ENCODE measurements around the gene TACC3.

DNA sequence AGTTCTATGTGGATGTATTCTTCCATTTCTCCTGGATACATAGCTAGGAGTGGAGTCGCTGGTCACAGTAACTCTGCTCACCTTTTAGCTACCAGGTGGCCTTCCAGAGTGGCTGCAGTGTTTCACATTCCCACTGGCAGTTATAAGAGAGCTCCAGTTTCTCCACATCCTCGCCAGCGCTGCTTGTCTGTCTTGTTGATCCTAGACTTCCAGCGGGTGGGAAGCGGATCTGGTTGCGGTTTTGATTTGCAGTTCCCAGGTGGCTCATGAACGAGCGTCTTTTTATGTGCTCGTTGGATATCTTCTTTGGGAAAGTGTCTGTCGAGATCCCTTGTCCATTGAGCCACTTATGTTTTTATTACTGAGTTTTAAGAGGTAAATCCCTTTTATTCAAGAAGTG lies 11.6 kb downstream of the TACC3 start:
- TF ChIP-seq, protein P1, sequence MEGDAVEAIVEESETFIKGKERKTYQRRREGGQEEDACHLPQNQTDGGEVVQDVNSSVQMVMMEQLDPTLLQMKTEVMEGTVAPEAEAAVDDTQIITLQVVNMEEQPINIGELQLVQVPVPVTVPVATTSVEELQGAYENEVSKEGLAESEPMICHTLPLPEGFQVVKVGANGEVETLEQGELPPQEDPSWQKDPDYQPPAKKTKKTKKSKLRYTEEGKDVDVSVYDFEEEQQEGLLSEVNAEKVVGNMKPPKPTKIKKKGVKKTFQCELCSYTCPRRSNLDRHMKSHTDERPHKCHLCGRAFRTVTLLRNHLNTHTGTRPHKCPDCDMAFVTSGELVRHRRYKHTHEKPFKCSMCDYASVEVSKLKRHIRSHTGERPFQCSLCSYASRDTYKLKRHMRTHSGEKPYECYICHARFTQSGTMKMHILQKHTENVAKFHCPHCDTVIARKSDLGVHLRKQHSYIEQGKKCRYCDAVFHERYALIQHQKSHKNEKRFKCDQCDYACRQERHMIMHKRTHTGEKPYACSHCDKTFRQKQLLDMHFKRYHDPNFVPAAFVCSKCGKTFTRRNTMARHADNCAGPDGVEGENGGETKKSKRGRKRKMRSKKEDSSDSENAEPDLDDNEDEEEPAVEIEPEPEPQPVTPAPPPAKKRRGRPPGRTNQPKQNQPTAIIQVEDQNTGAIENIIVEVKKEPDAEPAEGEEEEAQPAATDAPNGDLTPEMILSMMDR (IDR thresholded peaks at IDR 0.05), result no peak
- no peak for TF ChIP-seq EP300 (IDR thresholded peaks at IDR 0.05)
- TF ChIP-seq POLR2A (IDR thresholded peaks at IDR 0.05), result no peak

Measured in upper lobe of left lung (tissue), 4 donors.